NCI-H446 treated with DMSO at 0.1 percent for 48 hours (cell line): ENCODE measurements around the gene MBD3.

Experiments
- DNase-seq: peaks from one replicate; lab custom pipeline; 2025; lab: John Stamatoyannopoulos, UW

Gene MBD3

DNA sequence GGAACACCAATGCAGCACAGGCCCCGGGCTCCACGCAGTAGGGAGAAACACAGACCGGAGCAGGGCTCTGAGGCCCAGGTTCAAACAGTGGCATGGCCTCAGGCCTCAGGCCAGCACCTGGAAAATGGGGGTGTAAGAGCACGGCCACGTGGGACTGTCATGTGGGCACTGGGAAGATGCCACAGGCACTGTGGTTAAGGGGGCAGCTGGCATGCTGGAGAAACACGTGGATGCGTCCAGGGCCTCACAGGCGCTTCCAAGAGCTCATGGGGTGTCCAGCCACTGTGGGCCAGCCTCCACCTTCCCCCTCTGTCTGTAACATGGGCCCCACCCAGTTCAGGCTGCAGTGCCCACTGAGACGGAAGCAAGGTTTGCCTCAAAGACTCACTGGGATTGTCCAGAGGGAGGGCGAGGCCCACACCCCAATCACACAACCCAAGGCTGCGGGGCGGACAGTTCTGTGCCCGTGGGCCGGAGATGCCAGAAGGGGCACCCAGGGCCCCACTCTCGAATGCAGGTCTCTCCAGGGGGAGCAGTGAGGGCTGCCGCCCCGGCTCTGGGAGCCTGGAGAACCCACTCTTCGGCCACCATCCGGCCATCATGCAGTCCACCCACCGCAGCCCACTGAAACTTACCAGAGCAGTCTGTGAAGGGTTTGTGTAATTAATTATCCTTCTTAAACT is 6.3 kb upstream of the MBD3 start:
- DNase-seq, result no peak

DNA sequence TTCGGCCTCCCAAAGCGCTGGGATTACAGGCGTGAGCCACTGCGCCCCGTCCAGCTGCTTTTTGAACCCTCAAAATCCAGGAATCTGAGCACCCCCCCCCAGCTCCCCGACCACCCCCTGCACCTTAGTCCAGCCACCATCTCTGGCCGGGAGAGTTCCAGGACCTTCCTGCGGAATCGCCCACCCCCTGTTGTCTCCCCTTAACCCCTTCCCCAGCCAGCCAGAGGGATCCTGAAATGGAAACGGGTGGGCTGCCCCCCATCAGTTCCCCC is 772 bp upstream of the MBD3 start:
- DNase-seq, result no peak

DNA sequence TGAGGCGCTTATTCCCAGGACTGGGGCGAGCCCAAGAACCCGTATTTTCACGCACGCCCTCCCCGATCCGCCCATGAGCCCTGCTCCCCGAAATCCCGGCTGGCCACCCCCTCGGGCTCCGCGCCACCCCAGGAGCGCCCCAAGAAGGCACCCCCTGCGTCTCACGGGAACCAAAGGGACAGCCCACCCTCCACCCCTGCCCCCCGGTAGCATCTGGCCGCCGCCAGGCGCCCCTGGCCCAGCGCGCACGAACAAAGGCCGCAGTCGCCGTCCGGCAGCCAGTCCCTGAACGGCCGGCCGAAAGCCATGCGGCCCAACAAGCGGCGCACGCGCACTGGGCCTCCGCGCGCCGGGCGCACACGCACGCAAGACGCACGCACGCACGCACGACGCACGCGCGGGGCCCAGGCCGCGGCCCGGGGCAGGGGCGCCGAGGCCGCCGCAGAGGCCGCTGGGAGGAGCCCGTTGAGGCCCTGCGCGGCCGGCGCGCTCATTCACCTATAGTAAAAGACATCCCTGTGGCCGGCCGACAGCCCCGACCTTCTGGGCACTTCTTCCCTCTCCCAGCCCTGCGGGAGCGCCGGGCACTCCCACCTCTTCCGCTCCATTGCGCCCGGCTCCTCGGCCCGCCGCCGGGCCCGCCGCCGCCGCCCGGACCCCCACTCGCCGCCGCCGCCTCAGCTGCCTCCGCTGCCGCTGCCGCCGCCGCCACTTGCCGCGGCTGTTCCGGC is 476 bp downstream of the MBD3 start:
- DNase-seq, result peak; percentile 72

DNA sequence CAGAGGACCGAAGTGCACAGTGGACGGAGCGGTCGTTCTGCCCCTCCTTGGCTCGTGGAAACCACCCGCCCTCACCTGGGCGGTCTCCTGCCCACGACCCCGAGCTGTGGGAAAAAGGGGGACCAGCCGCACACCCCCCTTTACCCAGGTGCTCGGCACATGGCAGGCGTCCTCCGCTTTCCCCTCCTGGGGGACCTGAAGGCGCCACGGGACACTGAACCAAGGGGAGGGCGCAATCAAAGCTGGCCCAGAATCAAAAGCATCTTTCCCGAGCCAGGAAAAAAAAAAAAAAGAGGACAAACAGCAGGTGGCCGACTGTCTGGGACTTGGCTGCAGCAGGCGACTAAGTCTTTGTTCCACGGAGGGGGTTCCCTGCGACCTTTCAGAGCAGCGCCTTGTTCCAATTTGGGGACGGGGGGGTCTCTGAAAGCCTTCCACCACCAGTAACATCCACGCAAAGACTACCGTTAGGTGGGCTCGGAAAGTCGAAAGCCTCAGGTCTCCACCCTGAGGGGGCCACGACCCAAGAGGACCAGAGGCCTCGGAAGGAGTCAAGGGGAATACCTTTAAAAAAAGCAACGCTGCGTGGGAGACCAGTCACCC is 1.1 kb downstream of the MBD3 start:
- DNase-seq, result peak; percentile 38

DNA sequence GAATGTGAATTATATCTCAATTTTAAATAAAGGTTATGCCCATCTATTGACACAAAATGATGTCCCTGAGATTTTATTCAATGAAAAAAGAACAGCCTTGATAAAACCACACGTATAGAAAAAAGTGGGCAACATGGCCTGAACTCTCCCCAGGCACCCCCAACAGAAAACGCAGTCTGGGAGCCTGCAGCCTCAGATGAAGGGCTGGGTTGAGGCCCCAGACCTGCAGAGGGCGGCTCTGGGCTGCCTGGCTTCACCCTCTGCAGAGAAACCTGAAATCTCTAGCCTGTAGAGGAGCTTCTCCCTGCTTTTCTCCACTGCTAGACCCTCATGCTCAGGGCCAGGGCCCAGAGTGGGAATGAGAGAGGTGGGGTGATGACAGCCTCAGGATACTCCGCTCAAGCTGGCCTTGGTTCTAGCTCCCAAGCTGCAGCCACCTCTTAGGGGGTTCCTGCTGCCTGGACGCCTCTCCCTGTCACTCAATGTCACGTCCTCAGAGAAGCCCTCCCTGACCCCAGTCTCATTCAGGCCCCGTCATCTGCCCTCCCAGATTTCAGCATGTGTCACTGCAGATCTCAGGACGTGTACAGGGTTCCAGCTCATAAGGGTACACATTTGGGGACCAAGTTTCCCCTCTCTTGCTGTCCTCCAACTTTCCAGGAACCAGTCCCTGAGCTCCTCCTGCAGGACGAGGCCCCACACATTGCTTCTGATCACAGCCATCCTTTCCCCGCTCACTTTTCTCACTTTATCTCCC is 1.8 kb downstream of the MBD3 start:
- peak; percentile 13 for DNase-seq

DNA sequence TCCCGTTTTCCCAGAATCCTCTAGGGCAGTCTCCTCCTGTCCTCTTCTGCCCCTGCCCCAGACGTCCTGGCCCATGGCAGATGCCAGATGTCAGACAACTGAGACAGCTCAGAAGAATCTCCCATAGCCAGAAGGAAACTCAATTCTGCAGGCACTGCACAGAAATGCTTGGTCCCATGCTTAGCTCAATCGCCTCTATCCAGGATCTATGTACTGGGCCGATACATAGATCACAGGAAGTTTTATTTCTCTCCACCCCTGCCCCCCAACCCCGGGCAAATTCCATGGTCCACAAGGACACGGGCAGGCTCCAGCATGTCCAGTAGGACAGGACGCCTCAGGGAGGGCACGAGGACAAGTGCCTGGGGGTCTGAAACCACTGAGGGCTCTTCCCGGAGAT is 4.8 kb downstream of the MBD3 start:
- no peak for DNase-seq

DNA sequence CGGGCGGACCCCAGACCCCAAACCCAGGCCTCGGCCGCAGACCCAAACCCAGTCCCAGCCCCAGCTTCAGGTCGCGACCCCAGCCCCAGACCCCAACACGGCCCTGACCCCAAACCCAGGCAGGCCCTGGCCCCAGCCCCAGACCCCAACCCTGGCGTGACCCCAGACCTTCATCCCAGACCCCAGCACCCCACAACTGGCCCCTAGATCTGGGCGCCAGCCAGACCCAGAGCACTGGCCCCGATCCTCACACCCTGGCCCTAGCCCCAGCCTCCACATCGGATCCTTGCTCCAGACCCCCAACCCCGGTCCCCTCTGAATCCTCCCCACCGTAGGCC is 7.5 kb downstream of the MBD3 start:
- no peak for DNase-seq

DNA sequence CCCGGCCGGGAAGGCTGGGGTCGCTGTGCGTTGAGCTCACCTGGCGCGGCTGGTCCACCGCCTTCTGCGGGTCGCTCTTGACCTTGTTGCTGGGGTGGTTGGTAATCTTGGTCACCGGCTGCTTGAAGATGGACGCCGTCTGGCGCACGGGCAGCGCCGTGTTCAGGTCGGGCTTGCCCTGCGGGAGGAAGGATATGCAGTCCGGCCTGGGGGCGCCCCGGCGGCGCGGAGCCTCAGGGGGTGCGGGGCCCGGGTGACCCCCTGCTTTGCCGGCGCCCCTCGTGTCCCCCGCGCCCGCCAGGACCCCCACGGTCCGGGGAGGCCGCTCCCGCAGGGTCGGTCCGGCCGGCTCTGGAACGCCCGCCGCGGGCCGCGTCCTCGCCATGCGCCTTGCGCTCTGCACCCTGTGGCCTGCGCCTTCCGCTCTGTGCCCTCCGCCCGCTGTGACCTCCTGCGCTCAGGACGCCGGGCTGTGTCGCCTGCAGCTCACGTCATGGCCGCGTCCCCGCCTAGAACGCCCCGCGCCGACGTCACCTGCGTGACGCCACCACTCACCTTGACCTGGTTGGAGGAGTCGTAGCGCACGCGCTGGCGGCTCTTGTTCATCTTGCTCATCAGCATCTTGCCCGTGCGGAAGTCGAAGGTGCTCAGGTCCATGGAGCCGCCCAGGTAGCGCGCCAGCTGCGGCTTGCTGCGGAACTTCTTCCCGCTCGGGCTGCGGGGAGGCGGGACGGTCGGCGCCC is 8.0 kb downstream of the MBD3 start:
- DNase-seq, result no peak

DNA sequence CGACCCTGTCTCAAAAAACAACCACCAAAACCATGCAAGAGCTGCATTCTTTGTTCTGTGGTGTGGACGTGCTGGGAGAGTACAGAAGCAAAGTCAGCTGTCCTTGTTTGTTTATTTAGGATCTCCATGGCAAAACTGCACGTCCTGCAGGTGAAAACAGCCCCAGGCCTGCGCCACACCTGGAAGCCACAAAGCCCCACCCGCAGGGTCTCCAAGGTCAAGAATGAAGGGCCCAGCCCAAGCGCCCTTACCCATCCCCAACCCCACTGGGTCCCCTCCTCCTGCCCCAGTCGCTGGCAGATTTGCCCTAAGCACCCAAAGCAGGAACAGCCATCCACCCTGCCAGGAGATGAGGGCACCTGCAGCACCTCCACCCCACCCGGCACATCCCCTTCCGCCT is 10.5 kb downstream of the MBD3 start:
- DNase-seq, result no peak

DNA sequence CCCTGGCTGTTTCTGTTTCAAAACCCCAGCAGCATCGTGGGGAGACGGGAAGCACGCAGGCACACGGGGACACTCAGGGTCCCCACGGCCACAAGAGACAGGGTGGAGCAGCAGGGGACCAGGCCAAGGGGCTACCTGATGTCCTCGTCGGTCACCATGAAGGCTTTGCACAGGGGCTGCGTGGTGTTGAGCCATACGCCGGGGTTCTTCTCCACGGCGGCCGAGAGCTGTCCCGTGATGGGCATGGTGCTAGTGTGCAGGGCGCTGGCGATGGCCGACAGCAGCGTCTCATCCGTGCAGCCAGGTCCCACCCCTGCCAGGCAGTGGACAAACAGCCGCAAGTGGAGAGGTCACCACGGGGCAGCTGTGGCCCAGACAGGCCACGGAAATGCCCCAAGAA is 11.7 kb downstream of the MBD3 start:
- DNase-seq, result no peak

DNA sequence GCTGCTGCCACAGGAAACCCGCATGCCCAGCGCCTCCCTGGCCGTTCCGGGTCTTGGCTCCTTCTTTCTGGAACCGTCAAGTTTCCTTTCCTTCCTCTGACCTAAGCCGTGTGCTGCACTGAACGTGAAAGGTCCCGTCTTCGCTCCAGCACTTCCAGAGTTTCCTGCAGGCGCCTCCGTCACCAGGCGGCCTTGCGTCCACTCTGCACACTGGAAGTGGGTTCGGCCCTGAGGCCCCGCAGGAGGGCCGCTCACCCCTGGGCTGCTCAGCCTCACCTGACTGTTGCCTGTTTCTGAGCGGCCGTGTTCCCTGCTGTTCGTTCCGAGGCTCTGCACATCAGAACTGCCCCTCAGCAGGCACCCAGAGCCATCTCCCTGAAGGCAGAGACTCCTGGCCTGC is 12.3 kb downstream of the MBD3 start:
- no peak for DNase-seq

DNA sequence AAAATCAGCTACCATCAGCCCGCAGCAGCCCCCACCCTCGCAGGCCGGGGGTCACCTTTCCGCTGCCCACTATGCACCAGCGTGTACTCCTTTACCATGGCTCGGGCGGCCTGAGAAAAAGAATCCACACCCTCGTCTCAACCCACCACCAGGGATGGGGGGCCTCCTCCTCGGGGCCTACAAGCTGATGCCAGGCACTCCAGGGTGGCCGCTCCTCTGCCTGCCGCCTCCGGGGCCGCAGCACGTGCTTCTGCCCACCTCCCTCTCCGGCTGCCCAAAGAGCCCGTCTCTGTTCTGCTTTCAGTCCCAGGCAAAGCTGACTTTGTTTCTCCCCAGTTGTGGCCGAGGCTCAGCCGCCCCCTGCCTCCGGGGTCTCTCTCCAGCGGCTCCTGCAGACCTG is 13.4 kb downstream of the MBD3 start:
- DNase-seq, result no peak

DNA sequence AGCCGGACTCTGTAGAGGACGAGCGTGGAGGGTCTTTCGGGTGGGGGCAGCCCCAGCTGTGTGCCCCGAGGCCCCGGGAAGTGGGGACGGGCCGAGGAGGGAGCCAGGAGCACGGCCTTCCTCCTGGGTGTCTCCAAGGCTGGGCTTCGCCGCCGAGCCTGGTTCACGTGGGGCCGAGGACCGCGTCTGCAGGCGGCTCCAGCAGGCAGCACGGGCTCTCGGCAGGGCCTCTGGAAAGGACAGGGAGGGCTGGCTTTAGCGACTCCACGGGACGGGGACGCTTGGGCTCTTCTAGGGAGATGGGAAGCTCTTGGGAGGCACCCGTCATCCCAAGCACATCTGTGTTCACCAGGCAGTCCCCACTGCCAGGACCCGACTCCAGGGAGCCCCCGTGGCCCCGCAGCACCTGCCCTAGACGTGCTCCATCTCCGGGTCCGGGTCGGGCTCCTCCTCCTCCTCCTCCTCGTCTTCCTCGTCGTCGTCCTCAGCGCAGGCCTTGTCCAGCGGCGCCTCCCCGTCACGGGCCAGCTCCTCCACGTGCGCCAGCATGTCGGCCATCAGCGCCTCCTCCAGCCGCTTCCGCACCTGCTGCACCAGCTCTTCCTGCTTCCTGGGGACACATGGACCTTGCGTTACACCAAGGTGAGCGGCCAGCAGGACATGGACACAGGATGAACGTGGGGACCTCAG is 14.6 kb downstream of the MBD3 start:
- DNase-seq, result no peak

DNA sequence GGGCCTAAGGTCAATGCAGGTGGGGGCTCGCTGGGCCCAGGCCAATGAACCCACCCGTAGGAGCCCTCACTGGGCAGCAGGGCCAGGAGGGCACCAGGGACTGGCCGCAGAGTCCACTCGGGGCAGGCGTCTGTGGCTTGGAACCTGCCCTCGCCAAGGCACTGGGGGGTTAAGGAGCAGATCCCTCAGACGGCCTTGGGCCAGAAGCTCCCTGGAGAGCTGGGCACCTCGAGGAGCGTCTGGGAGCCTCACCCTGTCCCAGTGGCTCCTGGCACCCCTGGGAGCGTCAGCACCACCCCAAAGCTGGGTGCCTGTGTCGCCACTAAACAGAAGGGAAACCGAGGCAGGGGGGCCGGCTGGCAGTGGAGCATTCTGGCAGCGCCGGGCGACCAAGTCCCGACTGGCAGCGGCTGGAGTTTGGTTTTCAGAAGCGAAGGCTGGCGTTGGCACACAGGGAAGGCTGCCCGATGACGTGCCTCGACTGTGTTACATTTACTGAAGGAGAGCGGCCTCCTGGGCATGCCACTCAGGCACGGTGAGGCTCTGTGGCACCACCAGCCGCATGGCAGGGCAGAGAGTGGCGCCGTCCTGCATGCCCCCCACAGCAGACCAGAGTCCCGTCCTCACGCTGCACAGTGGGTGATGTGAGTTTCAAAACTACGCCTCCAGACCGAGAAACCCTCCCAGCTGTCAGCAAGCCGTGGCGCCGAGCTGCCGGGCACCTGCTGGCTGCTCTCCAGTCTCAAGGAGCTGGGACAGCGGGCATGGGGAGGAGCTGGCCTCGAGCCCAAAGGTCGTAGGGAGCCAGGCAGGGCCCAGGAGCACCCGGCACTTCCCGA is 15.4 kb downstream of the MBD3 start:
- DNase-seq, result no peak

DNA sequence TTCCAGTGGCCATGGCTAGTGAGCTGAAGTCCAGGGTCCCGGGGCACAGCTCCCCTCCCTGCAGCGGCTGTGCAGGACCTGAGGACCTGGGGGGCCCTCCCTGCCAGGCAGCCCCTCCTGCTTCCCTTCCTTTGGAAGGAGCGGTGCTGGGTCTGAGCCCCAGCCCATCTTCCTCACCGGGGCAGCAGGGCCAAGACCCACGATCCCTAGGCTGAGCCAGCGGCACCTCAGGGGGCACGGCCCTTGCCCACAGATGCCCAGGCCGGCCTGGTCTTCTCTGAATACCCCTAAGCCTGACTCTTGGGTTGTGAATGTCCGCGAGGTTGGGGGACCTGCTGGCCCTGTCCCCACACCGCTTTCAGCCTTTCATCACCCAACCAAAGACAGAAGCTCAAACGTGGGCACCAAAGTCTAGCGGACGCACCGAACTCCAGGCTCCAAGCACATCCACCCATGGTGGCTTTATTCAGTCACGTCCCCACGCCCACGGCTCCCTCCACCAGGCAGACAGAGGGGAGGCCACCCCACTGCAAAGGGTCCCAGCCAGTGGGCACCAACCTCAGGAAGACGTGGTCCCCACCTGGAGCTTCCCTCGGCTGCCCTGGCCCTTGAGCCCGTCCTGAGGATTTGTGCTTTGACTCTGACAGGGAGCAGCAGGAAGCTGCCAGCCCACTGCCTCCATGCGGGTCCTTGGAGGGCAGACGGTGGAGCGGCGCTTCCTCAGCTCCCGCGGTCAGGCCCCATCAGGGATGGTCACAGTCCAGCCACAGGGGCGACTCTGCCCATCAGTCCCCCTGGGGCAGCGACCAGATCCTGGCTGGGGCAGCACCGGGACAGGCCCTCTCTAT is 16.2 kb downstream of the MBD3 start:
- no peak for DNase-seq

DNA sequence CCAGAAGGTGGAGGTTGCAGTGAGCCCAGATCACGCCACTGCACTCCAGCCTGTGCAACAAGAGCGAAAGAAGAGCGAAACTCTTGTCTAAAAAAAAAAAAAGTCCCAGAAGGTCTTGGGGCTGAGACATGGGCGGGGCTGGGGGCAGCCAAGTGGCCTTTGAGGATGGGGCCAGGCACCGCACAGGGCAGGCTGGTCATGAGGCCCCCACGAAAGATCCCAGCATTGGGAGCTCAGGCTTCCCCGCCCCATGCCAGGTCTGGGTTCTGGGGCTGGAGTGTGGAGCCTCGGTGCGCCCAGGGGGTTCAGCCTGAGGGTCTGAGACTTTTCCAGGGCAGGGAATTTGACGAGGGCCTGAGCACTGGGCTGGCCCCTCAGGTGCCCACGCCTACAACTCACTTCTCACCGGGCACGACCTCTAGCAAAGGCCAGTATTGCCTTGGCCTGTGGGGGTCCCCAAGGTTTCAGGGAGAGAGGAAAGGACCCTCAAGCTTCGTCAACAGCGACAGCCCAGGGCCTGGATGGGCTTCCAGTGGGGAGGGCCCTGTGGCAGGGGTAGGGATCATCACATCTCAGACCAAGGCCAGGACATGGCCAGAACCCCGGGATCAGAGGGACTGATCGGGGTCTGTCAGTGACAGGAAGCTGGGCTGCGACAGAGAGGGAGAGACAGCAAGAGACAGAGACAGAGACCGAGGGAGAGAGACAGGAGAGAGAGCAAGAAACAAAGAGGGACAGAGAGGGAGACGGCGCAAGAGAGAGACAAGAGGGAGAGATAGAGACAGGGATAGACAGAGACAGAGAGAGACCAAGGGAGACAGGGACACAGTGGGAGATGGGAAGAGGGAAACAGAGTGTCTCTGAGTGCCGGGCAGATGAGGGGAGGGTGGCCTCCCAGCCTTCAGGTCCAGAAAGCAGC is 17.1 kb downstream of the MBD3 start:
- DNase-seq, result no peak

DNA sequence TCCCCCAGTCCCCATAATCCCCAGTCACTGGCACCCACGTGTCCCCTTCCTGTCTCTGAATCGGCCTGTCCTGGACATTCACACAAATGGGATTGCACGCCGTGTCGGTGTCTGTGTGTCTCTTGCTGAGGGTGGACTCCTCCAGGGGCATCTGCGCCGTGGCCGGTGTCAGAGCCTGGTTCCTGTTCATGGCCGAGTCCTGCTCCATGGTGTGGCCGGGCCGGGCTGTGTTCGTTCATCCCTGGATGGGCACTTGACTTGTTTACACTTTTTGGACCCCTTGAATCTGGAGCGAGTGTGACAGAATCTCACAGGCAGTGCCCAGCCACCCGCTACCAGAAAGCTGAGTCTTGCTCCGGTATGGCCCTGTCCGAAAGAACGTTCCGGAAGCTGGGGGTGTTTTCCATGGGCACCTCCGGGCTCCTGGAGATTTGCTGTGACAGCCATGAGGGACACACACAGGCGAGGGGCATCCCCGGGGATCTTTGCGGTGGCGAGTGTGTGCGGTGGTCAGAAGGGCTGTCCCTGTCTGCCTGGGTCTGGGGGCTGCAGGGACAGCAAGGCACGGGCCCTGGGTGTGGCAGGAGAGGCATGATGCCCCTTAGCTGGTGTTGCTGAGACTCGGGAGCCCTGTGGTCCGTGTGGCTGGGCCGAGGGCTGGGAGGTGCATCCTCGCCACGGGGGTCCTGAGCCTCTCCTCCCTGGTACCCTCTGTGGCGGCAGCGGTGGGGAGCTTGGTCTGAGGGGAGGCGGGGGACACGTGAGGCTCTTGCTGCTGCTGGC is 18.1 kb downstream of the MBD3 start:
- DNase-seq, result no peak

DNA sequence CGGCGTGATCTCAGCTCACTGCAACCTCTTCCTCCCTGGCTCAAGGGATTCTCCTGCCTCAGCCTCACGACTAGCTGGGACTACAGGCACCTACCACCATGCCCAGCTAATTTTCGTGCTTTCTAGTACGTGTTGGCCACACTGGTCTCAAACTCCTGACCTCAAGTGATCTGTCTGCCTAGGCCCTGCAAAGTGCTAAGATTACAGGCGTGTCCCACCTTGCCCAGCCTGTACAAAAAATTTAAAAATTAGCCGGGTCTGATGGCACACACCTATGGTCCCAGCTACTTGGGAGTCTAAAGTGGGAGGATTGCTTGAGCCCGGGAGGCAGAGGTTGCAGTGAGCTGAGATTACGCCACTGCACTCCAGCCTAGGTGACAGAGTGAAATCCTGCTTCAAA is 19.9 kb downstream of the MBD3 start:
- no peak for DNase-seq
